Large intestine (tissue), 3 donors: Measurements from ENCODE around the gene AGPAT2. TPM values are rescaled to one million over a fixed set of nuclear protein-coding genes. Genes with fewer than 3 reads are reported as not detected.

Source experiments
- DNase-seq, 2 donors: peaks; one replicate each; pipeline versions ENCODE4 v3.0.0 to v3.0.0-alpha.2; 2013
- H3K27ac ChIP-seq: one replicate; pipeline ENCODE4 v1.5.1; 2013; ENCODE audit warnings: low read length
- H3K27me3 ChIP-seq: 2 replicates; pipeline ENCODE4 v1.6.1; 2013; ENCODE audit warnings: low read length; ENCODE audit not compliant: control insufficient read depth, insufficient read depth
- H3K36me3 ChIP-seq: 2 replicates; pipeline ENCODE4 v1.6.1; 2013; ENCODE audit warnings: low read length; ENCODE audit not compliant: control insufficient read depth, insufficient read depth
- H3K4me1 ChIP-seq: one replicate; pipeline ENCODE4 v1.6.1; 2013; ENCODE audit warnings: low read length; ENCODE audit not compliant: control insufficient read depth, insufficient read depth
- H3K4me3 ChIP-seq: one replicate; pipeline ENCODE4 v1.5.1; 2013; ENCODE audit warnings: low read length
- H3K9me3 ChIP-seq: one replicate; pipeline ENCODE4 v1.6.1; 2013; ENCODE audit warnings: mild to moderate bottlenecking, low read depth, low read length, moderate library complexity; ENCODE audit not compliant: control insufficient read depth
- WGBS: methylation state at CpG from one replicate; pipeline ENCODE4 v1.1.5; 2013; ENCODE audit warnings: low lambda C conversion rate; ENCODE audit not compliant: insufficient coverage; 5-methylcytosine and 5-hydroxymethylcytosine counted together
- polyA plus RNA-seq: library from polyadenylated mRNA; unstranded; fragments of 120-200 nt; gene quantifications from one replicate; pipeline ENCODE4 v1.2.1, GENCODE V29; 2013

Gene AGPAT2
- polyA plus RNA-seq, 1 donor = 175 TPM

GRCh38 chr9:136703276-136703860 is 16.1 kb upstream of the AGPAT2 start:
- DNase-seq = no peak
- Histone ChIP-seq H3K36me3 (no peaks in the 10 kb centered on the region), H3K4me3 (no peak overlapping the region), H3K4me1 (peaks cover 24% of the 10 kb centered on the region), H3K27ac (no peak overlapping the region), H3K27me3 (peaks cover 7% of the 10 kb centered on the region), H3K9me3 (no peaks in the 10 kb centered on the region)
- no CpG with 5 or more reads among the region's 12 CpGs for WGBS

- H3K27me3 ChIP-seq = peaks cover 7% of the 10 kb centered on the region
Measured at GRCh38 chr9:136701668-136702053, 14.4 kb upstream of the AGPAT2 start.

GRCh38 chr9:136700959-136701667 is 13.9 kb upstream of the AGPAT2 start:
- peak in 1 of 2 donors; percentile 72 for DNase-seq
- peaks cover 41% of the 10 kb centered on the region for H3K4me1 ChIP-seq
- H3K27ac ChIP-seq = no peak overlapping the region
- no CpG with 5 or more reads among the region's 38 CpGs for WGBS
- no peaks in the 10 kb centered on the region for H3K9me3 ChIP-seq
- no peaks in the 10 kb centered on the region for H3K36me3 ChIP-seq
- H3K4me3 ChIP-seq = no peak overlapping the region
- peaks cover 7% of the 10 kb centered on the region for H3K27me3 ChIP-seq

More at GRCh38 chr9:136701668-136702053, 14.4 kb upstream of the AGPAT2 start:
- no peaks in the 10 kb centered on the region for H3K36me3 ChIP-seq
- no peak overlapping the region for H3K27ac ChIP-seq
- peaks cover 36% of the 10 kb centered on the region for H3K4me1 ChIP-seq
- no peak overlapping the region for H3K4me3 ChIP-seq
- whole genome bisulfite sequencing = no CpG with 5 or more reads among the region's 10 CpGs
- no peak for DNase-seq
- no peaks in the 10 kb centered on the region for H3K9me3 ChIP-seq

- H3K4me1 ChIP-seq = peaks cover 47% of the 10 kb centered on the region
- H3K27me3 ChIP-seq = peaks cover 7% of the 10 kb centered on the region
- no peak for DNase-seq
- no peak overlapping the region for H3K27ac ChIP-seq
- H3K4me3 ChIP-seq = no peak overlapping the region
- WGBS = no CpG with 5 or more reads among the region's 13 CpGs
- H3K9me3 ChIP-seq = no peaks in the 10 kb centered on the region
- no peaks in the 10 kb centered on the region for H3K36me3 ChIP-seq
Measured at GRCh38 chr9:136700304-136700703, 13.0 kb upstream of the AGPAT2 start.

GRCh38 chr9:136698635-136699246 is 11.5 kb upstream of the AGPAT2 start:
- no CpG with 5 or more reads among the region's 11 CpGs for WGBS
- H3K4me3 ChIP-seq = no peak overlapping the region

GRCh38 chr9:136697821-136698526 is 10.7 kb upstream of the AGPAT2 start:
- peak; percentile 77 to 90 for DNase-seq
- Histone ChIP-seq H3K4me1 (peaks cover 67% of the 10 kb centered on the region), H3K9me3 (no peaks in the 10 kb centered on the region), H3K27ac (peak overlapping the region; percentile 92), H3K4me3 (peak overlapping the region; percentile 37), H3K27me3 (peaks cover 7% of the 10 kb centered on the region), H3K36me3 (no peaks in the 10 kb centered on the region)
- WGBS = no CpG with 5 or more reads among the region's 20 CpGs

More at GRCh38 chr9:136698635-136699246, 11.5 kb upstream of the AGPAT2 start:
- DNase-seq = peak in 1 of 2 donors; percentile 64
- Histone ChIP-seq H3K36me3 (no peaks in the 10 kb centered on the region), H3K9me3 (no peaks in the 10 kb centered on the region), H3K4me1 (peaks cover 60% of the 10 kb centered on the region), H3K27me3 (peaks cover 7% of the 10 kb centered on the region), H3K27ac (peak overlapping the region; percentile 92)

GRCh38 chr9:136697146-136697820 is 10.0 kb upstream of the AGPAT2 start:
- peak; percentile 96 to 97 for DNase-seq
- peaks cover 1% of the 10 kb centered on the region for H3K9me3 ChIP-seq
- WGBS = no CpG with 5 or more reads among the region's 23 CpGs
- H3K36me3 ChIP-seq = no peaks in the 10 kb centered on the region
- peak overlapping the region; percentile 37 for H3K4me3 ChIP-seq
- peak overlapping the region; percentile 92 for H3K27ac ChIP-seq
- peaks cover 74% of the 10 kb centered on the region for H3K4me1 ChIP-seq
- H3K27me3 ChIP-seq = peaks cover 7% of the 10 kb centered on the region

- peaks cover 81% of the 10 kb centered on the region for H3K4me1 ChIP-seq
- H3K27me3 ChIP-seq = peaks cover 4% of the 10 kb centered on the region
- H3K36me3 ChIP-seq = no peaks in the 10 kb centered on the region
- peak overlapping the region; percentile 54 for H3K27ac ChIP-seq
- H3K4me3 ChIP-seq = no peak overlapping the region
- WGBS = no CpG with 5 or more reads among the region's 9 CpGs
- peaks cover 5% of the 10 kb centered on the region for H3K9me3 ChIP-seq
- no peak for DNase-seq
Measured at GRCh38 chr9:136696502-136696901, 9.2 kb upstream of the AGPAT2 start.

- peaks cover 81% of the 10 kb centered on the region for H3K4me1 ChIP-seq
- peaks cover 5% of the 10 kb centered on the region for H3K9me3 ChIP-seq
- H3K27ac ChIP-seq = peak overlapping the region; percentile 54
- H3K36me3 ChIP-seq = no peaks in the 10 kb centered on the region
- no peaks in the 10 kb centered on the region for H3K27me3 ChIP-seq
- H3K4me3 ChIP-seq = no peak overlapping the region
- DNase-seq = no peak
- WGBS = no CpG with 5 or more reads among the region's 23 CpGs
Measured at GRCh38 chr9:136695955-136696354, 8.7 kb upstream of the AGPAT2 start.

GRCh38 chr9:136695435-136695895 is 8.2 kb upstream of the AGPAT2 start:
- Histone ChIP-seq H3K27me3 (no peaks in the 10 kb centered on the region), H3K9me3 (peaks cover 5% of the 10 kb centered on the region), H3K4me3 (no peak overlapping the region), H3K27ac (peak overlapping the region; percentile 45), H3K36me3 (no peaks in the 10 kb centered on the region), H3K4me1 (peaks cover 76% of the 10 kb centered on the region)
- DNase-seq = no peak
- no CpG with 5 or more reads among the region's 10 CpGs for WGBS
